NAMALWA (cell line): ENCODE data around the gene BANF1.
A peak's percentile ranks its signal among the peaks of the same experiment; 100 is the strongest.

Source experiments
- DNase-seq: peaks from one replicate; pipeline ENCODE4 v3.0.0-alpha.2; 2015; ENCODE audit warnings: low spot score

Gene BANF1, protein sequence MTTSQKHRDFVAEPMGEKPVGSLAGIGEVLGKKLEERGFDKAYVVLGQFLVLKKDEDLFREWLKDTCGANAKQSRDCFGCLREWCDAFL

GRCh38 chr11:66001942-66002647 lies at the start of gene BANF1, which contains the start of gene EIF1AD:
Gene BANF1 (plus strand): TSS chr11:66002503. CDS start chr11:66003251, 748 bp downstream.
Gene EIF1AD (minus strand): TSS chr11:66002157. CDS start chr11:66000389, 1,768 bp downstream.
- peak; percentile 99 for DNase-seq

- no peak for DNase-seq
Measured at GRCh38 chr11:65953471-65953870, 48.8 kb upstream of the BANF1 start.

- DNase-seq: no peak
Measured at GRCh38 chr11:65954771-65955170, 47.5 kb upstream of the BANF1 start.

- no peak for DNase-seq
Measured at GRCh38 chr11:65958291-65958690, 44.0 kb upstream of the BANF1 start.

DNA sequence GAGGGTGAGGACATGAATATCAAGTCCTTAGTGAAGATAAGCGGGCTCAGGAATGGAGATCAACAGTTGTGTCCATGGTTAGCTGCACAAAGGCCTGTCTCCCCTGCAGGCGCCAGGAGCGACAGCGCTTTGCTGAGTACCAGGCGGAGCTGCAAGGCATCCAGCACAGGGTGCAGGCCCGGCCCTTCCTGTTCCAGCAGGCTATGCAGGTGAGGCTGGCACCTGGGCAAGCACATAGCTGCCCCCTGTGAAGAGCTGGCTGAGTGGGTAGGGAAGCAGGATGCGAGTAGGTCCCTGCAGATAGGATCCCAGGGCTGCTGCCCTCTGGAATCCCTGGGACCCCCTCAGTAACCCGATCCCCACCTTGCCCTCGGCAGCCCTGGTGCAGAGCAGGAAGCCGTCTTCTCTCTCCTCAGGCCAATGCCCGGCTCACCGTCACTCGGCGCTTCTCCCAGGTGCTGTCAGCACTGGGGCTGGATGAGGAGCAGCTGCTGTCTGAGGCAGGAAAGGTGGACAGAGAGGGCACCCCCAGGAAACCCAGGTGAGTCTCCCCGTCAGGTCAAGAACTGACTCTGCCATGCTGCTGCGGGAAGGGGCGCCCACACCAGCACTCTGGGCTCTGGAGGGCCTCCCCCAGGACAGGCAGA lies 43.4 kb upstream of the BANF1 start:
- DNase-seq: no peak

DNA sequence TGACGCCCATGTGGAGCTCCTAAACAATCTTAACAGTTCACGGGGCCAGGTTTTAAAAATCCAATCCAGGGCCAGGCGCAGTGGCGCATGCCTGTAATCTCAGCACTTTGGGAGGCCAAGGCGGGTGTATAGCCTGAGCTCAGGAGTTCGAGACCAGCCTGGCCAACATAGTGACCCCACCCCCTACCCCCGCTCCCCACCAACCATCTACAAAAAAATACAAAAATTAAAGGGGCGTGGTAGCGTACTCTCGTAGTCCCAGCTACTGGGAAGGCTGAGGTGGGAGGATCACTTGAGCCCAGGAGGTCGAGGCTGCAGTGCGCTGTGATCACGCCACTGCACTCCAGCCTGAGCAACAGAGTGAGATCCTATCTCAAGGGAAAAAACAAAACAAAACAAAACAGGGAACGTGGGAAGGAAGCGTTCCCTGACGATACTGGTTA lies 41.5 kb upstream of the BANF1 start:
- DNase-seq: no peak

GRCh38 chr11:65961267-65962140 lies 40.8 kb upstream of the BANF1 start, which contains the start of gene SART1:
Gene SART1 (plus strand): TSS chr11:65961734. CDS start chr11:65961781, 47 bp downstream.
- DNase-seq: peak; percentile 98

- DNase-seq: no peak
Measured at GRCh38 chr11:65962141-65962564, 40.1 kb upstream of the BANF1 start.

DNA sequence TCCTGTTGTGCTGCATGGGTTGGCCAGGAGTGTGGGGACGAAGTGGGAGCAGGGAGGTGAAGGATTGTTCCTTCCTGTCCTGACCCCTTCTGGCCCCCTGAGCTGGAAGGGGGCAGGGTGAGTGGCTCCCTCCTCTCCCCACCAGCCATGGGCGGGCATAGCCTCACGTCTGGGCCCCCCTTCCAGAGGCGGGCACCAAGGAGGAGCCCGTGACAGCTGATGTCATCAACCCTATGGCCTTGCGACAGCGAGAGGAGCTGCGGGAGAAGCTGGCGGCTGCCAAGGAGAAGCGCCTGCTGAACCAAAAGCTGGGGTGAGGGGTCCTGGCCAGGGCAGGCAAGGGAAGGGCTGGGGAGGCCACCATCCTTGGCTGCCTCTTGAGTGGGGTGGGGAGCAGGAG lies 37.4 kb upstream of the BANF1 start:
- DNase-seq: no peak

DNA sequence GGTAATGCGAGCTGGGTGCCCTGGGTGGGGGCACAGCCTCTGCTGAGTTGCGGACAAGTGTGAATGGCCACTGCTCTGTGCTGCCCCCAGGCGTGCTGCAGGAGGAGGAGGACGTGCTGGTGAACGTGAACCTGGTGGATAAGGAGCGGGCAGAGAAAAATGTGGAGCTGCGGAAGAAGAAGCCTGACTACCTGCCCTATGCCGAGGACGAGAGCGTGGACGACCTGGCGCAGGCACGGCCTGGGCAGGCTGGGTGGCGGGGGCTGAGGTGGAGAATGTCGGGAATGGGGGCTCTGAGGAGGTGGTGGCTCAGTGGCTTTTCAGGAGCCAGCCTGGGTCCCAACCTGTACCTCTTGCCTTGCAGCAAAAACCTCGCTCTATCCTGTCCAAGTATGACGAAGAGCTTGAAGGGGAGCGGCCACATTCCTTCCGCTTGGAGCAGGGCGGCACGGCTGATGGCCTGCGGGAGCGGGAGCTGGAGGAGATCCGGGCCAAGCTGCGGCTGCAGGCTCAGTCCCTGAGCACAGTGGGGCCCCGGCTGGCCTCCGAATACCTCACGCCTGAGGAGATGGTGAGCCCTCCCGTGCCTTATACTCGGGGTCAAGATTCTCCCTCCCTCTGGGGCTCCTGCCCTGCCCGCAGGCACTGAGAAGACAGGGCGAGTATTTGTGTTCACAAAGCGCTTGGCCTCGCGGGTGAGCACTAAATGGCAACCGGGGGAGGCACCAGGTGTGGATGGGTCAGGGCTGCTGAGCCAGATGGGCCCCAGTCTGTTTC lies 36.1 kb upstream of the BANF1 start:
- DNase-seq: no peak

DNA sequence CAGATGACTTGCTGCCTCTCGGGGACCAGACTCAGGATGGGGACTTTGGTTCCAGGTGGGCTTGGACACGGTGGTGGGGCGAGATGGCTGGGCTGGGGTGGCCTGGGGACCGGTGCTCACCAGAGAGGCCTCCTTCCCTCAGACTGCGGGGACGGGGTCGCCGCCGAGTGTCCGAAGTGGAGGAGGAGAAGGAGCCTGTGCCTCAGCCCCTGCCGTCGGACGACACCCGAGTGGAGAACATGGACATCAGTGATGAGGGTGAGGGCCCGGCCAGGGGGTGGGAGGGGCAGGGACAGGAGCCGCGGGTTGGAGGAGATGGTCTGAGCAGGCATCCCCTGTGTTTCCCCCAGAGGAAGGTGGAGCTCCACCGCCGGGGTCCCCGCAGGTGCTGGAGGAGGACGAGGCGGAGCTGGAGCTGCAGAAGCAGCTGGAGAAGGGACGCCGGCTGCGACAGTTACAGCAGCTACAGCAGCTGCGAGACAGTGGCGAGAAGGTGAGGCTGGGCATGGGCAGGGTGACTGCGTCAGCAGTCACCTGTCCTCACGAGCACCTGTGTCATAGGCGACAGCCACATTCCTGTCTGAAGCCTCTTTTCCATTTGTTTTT lies 34.9 kb upstream of the BANF1 start:
- DNase-seq: no peak

DNA sequence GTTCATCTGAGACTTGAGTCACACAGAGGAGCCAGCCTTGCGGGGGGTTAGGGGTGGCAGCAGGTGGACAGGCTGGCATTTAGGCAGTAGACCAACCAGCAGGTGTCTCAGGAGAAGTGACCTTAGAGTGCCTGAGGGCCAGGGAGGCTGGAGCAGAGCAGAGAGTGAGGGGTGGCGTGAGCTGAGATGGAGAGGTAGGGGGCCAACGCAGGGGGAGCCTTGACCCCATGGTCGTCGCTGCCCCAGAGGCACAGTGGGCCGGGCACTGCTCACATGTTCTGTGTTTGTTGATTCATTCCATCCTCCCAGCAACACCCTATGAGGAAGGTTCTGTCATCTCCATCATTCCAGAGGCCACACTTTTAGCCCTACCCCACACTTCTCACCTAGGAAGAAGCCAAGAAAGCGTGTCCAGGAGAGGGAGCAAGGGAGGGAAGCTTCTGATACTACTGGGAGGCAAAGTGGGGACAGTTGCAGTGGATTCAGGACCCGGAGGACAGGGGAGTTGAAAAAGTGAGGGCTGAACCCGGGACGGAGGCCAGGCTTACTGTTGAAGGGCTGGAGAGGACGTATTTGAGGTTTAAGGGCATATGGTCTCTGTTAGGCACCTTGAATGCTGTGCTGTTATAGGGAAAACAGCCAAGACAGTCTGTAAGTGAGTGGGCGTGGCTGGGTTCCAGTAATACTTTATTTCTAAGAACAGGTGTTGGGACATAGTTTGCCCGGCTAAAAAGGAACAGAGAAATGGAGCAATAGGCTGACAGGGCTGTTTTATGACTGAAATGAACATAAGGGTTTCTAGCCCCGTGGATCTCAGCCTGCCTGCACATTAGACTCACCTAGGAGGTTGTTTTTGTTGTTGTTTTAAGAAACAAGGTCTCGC lies 33.5 kb upstream of the BANF1 start:
- DNase-seq: no peak

DNA sequence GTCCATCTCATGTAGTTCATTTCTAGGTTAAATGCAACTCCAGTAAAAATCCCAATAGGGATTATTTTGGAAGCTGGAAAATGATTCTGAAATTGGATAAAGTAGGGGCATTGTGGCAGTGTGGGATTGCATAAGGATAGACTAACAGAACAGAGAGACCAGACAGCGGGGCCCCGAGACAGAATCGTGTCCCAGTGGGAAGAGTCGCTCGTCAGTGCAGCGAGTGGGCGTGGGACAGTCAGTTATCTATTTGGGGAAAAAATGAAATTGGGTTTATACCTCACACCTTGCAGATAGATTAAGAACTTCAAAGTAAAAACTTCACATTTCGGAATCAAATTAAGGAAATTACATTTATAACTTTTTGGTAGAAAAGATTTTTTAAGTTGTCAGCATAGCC lies 30.2 kb upstream of the BANF1 start:
- no peak for DNase-seq

DNA sequence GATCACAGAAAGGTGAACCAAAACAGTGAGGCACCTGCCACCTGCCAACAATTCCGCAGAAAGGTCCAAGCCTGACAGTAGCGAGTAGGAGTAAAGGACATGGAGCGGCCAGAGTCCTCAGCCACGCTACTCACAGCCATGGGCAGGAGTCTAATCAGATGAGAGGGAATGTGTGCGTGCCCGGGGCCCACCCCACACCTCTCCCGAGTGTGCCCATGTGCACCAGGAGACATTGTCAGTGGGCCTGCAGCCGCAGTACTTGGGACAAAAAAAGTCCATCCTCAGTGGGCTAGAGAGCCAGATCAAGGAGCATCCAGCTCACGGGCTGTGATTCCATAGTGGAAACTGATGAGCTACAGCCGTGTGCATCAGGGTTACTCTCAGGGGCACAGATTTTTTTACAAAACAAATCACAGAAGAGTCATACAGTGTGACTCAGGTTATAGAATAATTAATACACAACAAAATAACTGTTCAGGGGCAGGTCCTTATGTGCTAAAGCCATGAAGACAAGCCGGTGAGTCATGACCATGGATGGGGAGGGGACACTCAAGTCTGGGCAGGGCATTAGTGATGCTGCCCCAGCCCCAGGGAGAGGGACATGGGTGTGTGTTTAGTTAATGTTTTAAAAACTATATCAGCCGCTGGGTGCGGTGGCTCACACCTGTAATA lies 28.7 kb upstream of the BANF1 start:
- no peak for DNase-seq

DNA sequence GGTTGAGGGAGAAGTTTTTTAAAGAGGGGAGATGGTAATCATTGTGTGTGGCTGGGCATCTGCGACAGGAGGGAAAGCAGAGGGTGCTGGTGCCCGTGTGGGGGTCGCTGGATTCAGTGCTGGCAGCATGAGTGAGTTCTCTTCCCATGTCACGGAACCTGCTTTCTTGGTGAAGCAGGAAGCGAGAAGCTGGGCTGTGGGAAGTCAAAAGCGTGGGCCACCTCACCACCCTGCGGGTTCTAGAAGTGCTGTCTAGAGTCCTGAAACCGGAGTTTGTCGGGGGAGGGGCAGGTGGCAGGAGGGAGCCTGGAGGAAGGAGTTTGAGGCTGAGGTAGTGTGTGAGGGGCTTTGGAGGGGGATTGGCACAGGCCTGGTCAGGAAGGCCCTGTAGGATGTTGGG lies 26.5 kb upstream of the BANF1 start:
- DNase-seq: no peak

GRCh38 chr11:65976216-65977176 lies 25.8 kb upstream of the BANF1 start:
- no peak for DNase-seq

DNA sequence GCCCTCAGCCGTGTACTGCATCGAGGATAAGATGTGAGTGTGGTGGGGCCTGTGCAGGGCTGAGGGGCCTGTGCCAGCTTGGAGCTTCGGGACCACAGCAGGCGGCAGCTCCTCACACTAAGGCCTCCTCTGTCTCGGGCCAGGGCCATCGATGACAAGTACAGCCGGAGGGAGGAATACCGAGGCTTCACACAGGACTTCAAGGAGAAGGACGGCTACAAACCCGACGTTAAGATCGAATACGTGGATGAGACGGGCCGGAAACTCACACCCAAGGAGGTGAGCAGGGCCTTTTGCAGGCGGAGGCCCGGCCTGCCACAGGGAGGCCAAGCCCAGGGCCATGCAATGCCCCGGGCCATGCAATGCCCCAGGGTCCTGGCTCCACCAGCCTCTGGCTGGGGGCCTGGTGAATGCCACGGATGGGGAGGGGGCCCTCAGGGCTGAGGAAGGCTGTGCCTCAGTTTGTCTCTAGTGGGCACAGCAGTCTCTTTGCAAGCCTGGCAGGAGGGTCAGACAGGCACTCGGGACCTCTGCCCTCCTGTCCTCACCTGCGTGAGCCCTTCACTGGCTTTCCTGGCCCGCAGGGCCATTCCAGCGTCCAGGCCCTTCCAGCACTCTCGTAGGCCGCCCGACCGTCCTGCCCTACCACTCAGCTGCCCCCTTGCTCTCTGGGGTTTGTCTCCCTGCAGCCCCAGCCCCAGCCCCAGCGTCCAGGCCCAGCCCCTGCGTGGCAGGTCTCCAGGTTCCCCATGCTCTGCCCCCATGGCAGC lies 24.5 kb upstream of the BANF1 start:
- no peak for DNase-seq
